C4-2B (cell line): ENCODE results near the gene SSX5.
"Not testable (repeated sequence)": the region's sequence is repeated elsewhere in the genome, so short reads cannot be mapped to it uniquely, and the experiment has no call there.

Source experiments
- H3K27ac ChIP-seq: fragments of 450-650 bp; 2 replicates; pipeline ENCODE4 v1.5.1; 2017
- CTCF ChIP-seq: fragments of 450-650 bp; conservative IDR thresholded peaks from 2 replicates; pipeline ENCODE4 v1.5.1; 2017; ENCODE audit warnings: mild to moderate bottlenecking
- ZFX ChIP-seq: fragments of 450-650 bp; IDR thresholded peaks from 2 replicates; pipeline ENCODE4 v1.6.1; 2017

Gene SSX5

DNA sequence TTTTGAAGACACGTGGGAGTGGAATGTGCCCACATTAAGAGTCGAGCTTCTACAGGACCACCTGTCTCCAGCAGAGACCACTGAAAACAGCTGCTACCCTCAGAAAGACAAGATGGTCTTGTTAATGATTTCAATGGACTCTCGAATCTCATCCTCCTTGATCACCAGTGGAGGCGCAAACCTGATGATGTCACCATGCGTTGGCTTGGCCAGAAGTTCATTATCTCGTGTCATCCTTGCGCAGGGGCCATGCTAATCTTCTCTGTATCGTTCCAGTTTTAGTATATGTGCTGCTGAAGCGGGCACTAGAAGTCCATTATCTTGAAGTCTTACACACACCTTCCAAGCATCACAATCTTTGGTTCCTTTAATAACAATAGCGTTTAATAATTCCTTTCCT is 42.8 kb downstream of the SSX5 start:
- H3K27ac ChIP-seq: no peak overlapping the region
- TF ChIP-seq CTCF (no peak), ZFX (no peak)

- H3K27ac ChIP-seq: not testable (repeated sequence)
These were observed 53.9 kb downstream of the SSX5 start for GRCh38 chrX:48142697-48143096.

DNA sequence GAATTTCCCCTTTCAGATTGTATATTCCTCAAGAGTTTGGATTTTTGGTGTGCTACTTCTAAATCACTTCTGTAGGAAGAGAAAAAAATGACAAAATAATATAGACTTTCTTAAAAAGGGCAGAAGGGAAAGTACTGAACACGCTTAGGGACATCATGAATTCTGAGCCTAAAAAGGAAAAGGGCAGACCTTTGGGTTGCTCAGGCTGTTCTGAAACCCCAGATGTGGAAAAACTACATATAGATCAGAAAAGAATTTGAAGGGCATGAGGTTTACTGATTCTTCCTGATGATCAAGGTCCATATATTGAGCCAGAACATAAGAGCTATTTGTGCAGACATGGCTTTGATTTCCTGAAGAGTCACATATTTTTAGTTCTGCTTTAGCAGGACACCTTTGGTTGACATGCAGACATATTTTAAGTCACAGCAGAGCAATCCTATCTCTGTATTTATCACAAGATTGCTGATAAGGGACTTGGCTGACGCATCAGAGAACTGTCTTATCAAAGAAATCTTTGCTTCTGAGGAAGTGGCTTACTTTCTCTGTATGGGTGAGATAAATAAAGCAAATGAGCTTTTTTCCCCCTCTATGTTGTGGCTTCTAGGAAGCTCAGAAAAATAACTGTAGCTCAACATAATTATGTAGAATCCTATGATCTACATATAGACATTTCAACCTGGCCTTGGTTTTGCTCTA is 54.6 kb downstream of the SSX5 start:
- H3K27ac ChIP-seq: not testable (repeated sequence)

- H3K27ac ChIP-seq: not testable (repeated sequence)
These were observed 57.5 kb downstream of the SSX5 start for GRCh38 chrX:48139076-48139475.
